GM12873 (cell line): ENCODE measurements around the gene ADAMTS2.

Source experiments
- CTCF ChIP-seq: IDR thresholded peaks from 2 replicates; pipeline ENCODE4 v1.5.1; 2012; ENCODE audit warnings: low read depth, mild to moderate bottlenecking, moderate library complexity, low read length, control low read depth; ENCODE audit not compliant: insufficient read depth; ENCODE audit errors: missing control alignments

ADAMTS2 gene

GRCh38 chr5:179143446-179143845 is 201.8 kb downstream of the ADAMTS2 start:
- no peak for TF ChIP-seq CTCF

GRCh38 chr5:179142434-179143198 is 202.6 kb downstream of the ADAMTS2 start:
- TF ChIP-seq CTCF = no peak

- TF ChIP-seq CTCF = no peak
Measured at GRCh38 chr5:179141867-179142266, 203.4 kb downstream of the ADAMTS2 start.

- TF ChIP-seq CTCF = no peak
Measured at GRCh38 chr5:179140293-179140692, 205.0 kb downstream of the ADAMTS2 start.

GRCh38 chr5:179139936-179140235 is 205.4 kb downstream of the ADAMTS2 start:
- no peak for TF ChIP-seq CTCF

GRCh38 chr5:179139111-179139935 is 205.9 kb downstream of the ADAMTS2 start:
- no peak for TF ChIP-seq CTCF

GRCh38 chr5:179138568-179138925 is 206.7 kb downstream of the ADAMTS2 start:
- TF ChIP-seq CTCF = no peak
